Hepatocyte (in vitro differentiated cells): ENCODE data around the gene NCAPG2.

ENCODE experiments used
- EZH2 ChIP-seq: fragments of 200-600 bp; sonication (generic); IDR thresholded peaks from 2 replicates; pipeline ENCODE4 v1.6.1; 2016; ENCODE audit warnings: antibody characterized with exemption, mild to moderate bottlenecking, borderline replicate concordance
- EZH2phosphoT487 ChIP-seq: fragments of 200-600 bp; sonication (generic); IDR thresholded peaks from one replicate; pipeline ENCODE4 v1.6.1; 2018; ENCODE audit warnings: antibody characterized with exemption, mild to moderate bottlenecking, low read depth, moderate library complexity; ENCODE audit not compliant: unreplicated experiment, severe bottlenecking
- TF ChIP-seq, protein P1 (sequence below): fragments of 200-600 bp; sonication (generic); IDR thresholded peaks from 2 replicates; pipeline ENCODE4 v1.5.1; 2016; ENCODE audit warnings: antibody characterized with exemption, mild to moderate bottlenecking; ENCODE audit not compliant: poor library complexity

DNA sequence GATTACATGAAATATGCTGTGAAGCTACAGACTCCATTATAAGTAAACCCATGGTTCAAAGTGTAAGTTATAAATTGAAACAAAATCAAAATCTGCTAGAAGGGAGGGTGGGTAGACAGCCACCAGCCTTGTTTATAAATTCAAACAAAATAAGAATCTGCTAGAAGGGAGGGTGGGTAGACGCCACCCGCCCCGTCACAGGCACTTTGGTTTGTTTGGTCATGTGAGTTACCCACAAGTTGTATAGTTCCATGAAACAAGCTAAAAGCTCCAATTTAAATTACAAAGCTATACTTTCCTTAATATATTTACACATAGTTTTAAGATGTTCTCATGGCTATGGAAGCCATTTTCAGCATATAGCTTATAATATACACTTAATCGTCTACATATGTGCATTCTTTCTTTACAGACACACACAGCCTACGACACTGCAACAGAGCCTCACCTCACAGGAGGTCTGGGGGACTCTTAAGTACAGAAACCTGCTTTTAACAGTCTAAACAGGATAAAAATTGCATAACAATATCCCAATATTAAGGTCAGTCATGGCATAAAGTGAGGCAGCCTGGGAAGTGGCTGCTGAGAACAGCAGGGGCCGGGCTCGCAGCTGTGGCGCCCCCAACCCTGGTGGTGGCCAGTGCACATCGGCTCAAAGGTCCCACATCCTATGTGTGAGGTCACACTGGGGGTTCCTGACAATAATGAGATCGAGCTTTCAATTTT, 28.1 kb upstream of the NCAPG2 start:
- TF ChIP-seq, protein P1, sequence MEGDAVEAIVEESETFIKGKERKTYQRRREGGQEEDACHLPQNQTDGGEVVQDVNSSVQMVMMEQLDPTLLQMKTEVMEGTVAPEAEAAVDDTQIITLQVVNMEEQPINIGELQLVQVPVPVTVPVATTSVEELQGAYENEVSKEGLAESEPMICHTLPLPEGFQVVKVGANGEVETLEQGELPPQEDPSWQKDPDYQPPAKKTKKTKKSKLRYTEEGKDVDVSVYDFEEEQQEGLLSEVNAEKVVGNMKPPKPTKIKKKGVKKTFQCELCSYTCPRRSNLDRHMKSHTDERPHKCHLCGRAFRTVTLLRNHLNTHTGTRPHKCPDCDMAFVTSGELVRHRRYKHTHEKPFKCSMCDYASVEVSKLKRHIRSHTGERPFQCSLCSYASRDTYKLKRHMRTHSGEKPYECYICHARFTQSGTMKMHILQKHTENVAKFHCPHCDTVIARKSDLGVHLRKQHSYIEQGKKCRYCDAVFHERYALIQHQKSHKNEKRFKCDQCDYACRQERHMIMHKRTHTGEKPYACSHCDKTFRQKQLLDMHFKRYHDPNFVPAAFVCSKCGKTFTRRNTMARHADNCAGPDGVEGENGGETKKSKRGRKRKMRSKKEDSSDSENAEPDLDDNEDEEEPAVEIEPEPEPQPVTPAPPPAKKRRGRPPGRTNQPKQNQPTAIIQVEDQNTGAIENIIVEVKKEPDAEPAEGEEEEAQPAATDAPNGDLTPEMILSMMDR: no peak
- TF ChIP-seq EZH2: no peak
- TF ChIP-seq EZH2phosphoT487: no peak
